GM21737 (cell line): ENCODE measurements around the gene SDF2L1.
"Not testable (repeated sequence)": the region's sequence is repeated elsewhere in the genome, so short reads cannot be mapped to it uniquely, and the experiment has no call there.

Experiments used
- ATAC-seq: cut with Tn5 transposase; IDR thresholded peaks from one replicate; pipeline ENCODE4 v1.9.1; 2021; ENCODE audit warnings: mild to moderate bottlenecking, moderate library complexity; ENCODE audit not compliant: unreplicated experiment

SDF2L1 gene

GRCh38 chr22:21659864-21660525, 17.9 kb downstream of the SDF2L1 start:
- ATAC-seq: no peak

GRCh38 chr22:21660904-21661303, 18.8 kb downstream of the SDF2L1 start:
- no peak for ATAC-seq

GRCh38 chr22:21661991-21662390, 19.9 kb downstream of the SDF2L1 start:
- no peak for ATAC-seq

- no peak for ATAC-seq
These were observed 21.6 kb downstream of the SDF2L1 start for GRCh38 chr22:21663738-21664137.

GRCh38 chr22:21665047-21665851, 23.1 kb downstream of the SDF2L1 start:
- ATAC-seq: no peak

GRCh38 chr22:21666786-21667185, 24.7 kb downstream of the SDF2L1 start:
- no peak for ATAC-seq

- ATAC-seq: no peak
These were observed 26.9 kb downstream of the SDF2L1 start for GRCh38 chr22:21669026-21669425.

GRCh38 chr22:21672107-21672629, 30.1 kb downstream of the SDF2L1 start:
- no peak for ATAC-seq

- ATAC-seq: no peak
These were observed 31.6 kb downstream of the SDF2L1 start for GRCh38 chr22:21673534-21674321.

GRCh38 chr22:21674638-21675245, 32.6 kb downstream of the SDF2L1 start:
- no peak for ATAC-seq

GRCh38 chr22:21677606-21678443, 35.7 kb downstream of the SDF2L1 start:
- ATAC-seq: no peak

GRCh38 chr22:21678842-21679241, 36.7 kb downstream of the SDF2L1 start:
- ATAC-seq: not testable (repeated sequence)

- no peak for ATAC-seq
These were observed 37.3 kb downstream of the SDF2L1 start for GRCh38 chr22:21679383-21679782.

- ATAC-seq: no peak
These were observed 38.9 kb downstream of the SDF2L1 start for GRCh38 chr22:21680830-21681565.

GRCh38 chr22:21681566-21682370, 39.7 kb downstream of the SDF2L1 start:
- no peak for ATAC-seq

- ATAC-seq: no peak
These were observed 40.5 kb downstream of the SDF2L1 start for GRCh38 chr22:21682385-21683175.

GRCh38 chr22:21683401-21683811, 41.3 kb downstream of the SDF2L1 start:
- ATAC-seq: no peak
